ENCODE data around the gene MTARC2. TPM values are rescaled to one million over a fixed set of nuclear protein-coding genes. Genes with fewer than 3 reads are reported as not detected.
A peak's percentile ranks its signal among the peaks of the same experiment; 100 is the strongest.
"Not testable (repeated sequence)": the region's sequence is repeated elsewhere in the genome, so short reads cannot be mapped to it uniquely, and the experiment has no call there.

Gene MTARC2
- total RNA-seq, 4 donors from 2014 or later, result 24.3 to 40.5 (median 31.9) TPM

GRCh38 chr1:220717800-220718640, 30.1 kb upstream of the MTARC2 start:
- Histone ChIP-seq H3K36me3 (no peaks in the 10 kb centered on the region), H3K9me3 (peaks cover 0 to 8% (median 0%) of the 10 kb centered on the region in 4 donors), H3K27me3 (no peaks in the 10 kb centered on the region), H3K27ac (no peak overlapping the region), H3K4me3 (no peak overlapping the region), H3K4me1 (no peaks in the 10 kb centered on the region)
- no peak for DNase-seq (ENCODE audit: low spot score in 2 of 2)
- WGBS, 2 donors, result 83 to 91% methylated on average over 20 of the region's 20 CpGs
- no peak for TF ChIP-seq EP300 (IDR thresholded peaks at IDR 0.05)
- no peak for TF ChIP-seq CTCF (IDR thresholded peaks at IDR 0.05)
- TF ChIP-seq POLR2A (IDR thresholded peaks at IDR 0.05), result no peak

GRCh38 chr1:220721266-220721665, 26.9 kb upstream of the MTARC2 start:
- 59 to 60% methylated on average over 7 of the region's 7 CpGs for WGBS, 2 donors
- H3K4me3 ChIP-seq; DNase-seq (ENCODE audit: low spot score in 2 of 2): not testable (repeated sequence)

GRCh38 chr1:220726634-220727033, 21.5 kb upstream of the MTARC2 start:
- no peak overlapping the region for H3K4me3 ChIP-seq
- no peak for DNase-seq (ENCODE audit: low spot score in 2 of 2)
- no peak overlapping the region for H3K27ac ChIP-seq
- H3K4me1 ChIP-seq, result no peaks in the 10 kb centered on the region
- H3K27me3 ChIP-seq, result no peaks in the 10 kb centered on the region
- no peaks in the 10 kb centered on the region for H3K36me3 ChIP-seq
- no peaks in the 10 kb centered on the region for H3K9me3 ChIP-seq
- 73 to 75% methylated on average over 3 of the region's 3 CpGs for WGBS, 2 donors
- no peak for TF ChIP-seq POLR2A (IDR thresholded peaks at IDR 0.05)

More at GRCh38 chr1:220721266-220721665, 26.9 kb upstream of the MTARC2 start:
- not testable (repeated sequence) for H3K36me3 ChIP-seq, H3K4me1 ChIP-seq, H3K27me3 ChIP-seq, H3K9me3 ChIP-seq, H3K27ac ChIP-seq

- H3K4me1 ChIP-seq, result peaks cover 0 to 5% (median under 1%) of the 10 kb centered on the region in 4 donors
- no peaks in the 10 kb centered on the region for H3K36me3 ChIP-seq
- no peaks in the 10 kb centered on the region for H3K27me3 ChIP-seq
- no peaks in the 10 kb centered on the region for H3K9me3 ChIP-seq
- H3K27ac ChIP-seq, result no peak overlapping the region
- no peak for DNase-seq (ENCODE audit: low spot score in 2 of 2)
- WGBS, 2 donors, result 71 to 81% methylated on average over 1 of the region's 1 CpG
- no peak overlapping the region for H3K4me3 ChIP-seq
- TF ChIP-seq EP300 (IDR thresholded peaks at IDR 0.05) (no peak), CTCF (IDR thresholded peaks at IDR 0.05) (no peak), POLR2A (IDR thresholded peaks at IDR 0.05) (no peak)
These were observed 20.6 kb upstream of the MTARC2 start for GRCh38 chr1:220727519-220727918.

- 94 to 95% methylated on average over 2 of the region's 2 CpGs for WGBS, 2 donors
- H3K4me1 ChIP-seq, result peaks cover 0 to 19% (median 2%) of the 10 kb centered on the region in 4 donors
- H3K36me3 ChIP-seq, result no peaks in the 10 kb centered on the region
- no peak for DNase-seq (ENCODE audit: low spot score in 2 of 2)
- H3K9me3 ChIP-seq, result no peaks in the 10 kb centered on the region
- H3K27me3 ChIP-seq, result no peaks in the 10 kb centered on the region
- no peak overlapping the region for H3K27ac ChIP-seq
- H3K4me3 ChIP-seq, result no peak overlapping the region
- TF ChIP-seq EP300 (IDR thresholded peaks at IDR 0.05) (no peak), CTCF (IDR thresholded peaks at IDR 0.05) (no peak), POLR2A (IDR thresholded peaks at IDR 0.05) (no peak)
These were observed 17.6 kb upstream of the MTARC2 start for GRCh38 chr1:220730486-220730885.

- H3K4me3 ChIP-seq, result no peak overlapping the region
- H3K4me1 ChIP-seq, result peaks cover 0 to 19% (median 2%) of the 10 kb centered on the region in 4 donors
- 46 to 47% methylated on average over 3 of the region's 3 CpGs for WGBS, 2 donors
- TF ChIP-seq EP300 (IDR thresholded peaks at IDR 0.05) (peak in 1 of 2 donors; percentile 6), POLR2A (IDR thresholded peaks at IDR 0.05) (no peak)
- no peak for DNase-seq (ENCODE audit: low spot score in 2 of 2)
- H3K27me3 ChIP-seq, result no peaks in the 10 kb centered on the region
- H3K36me3 ChIP-seq, result no peaks in the 10 kb centered on the region
- peak overlapping the region in 2 of 4 donors; percentile 72 to 81 for H3K27ac ChIP-seq
- H3K9me3 ChIP-seq, result no peaks in the 10 kb centered on the region
These were observed 16.0 kb upstream of the MTARC2 start for GRCh38 chr1:220732137-220732536.
